Immature natural killer cell (primary cell): ENCODE data around the gene RBMXL2. TPM values are rescaled to one million over a fixed set of nuclear protein-coding genes. Genes with fewer than 3 reads are reported as not detected.

ENCODE experiments used
- DNase-seq, 3 donors: peaks; one replicate each; pipeline ENCODE4 v3.0.0; 2022; ENCODE audit warnings: mixed read lengths in 1 of 3
- H3K27ac Mint-ChIP-seq, 6 donors: one replicate each; pipeline ENCODE4 v1.8.0; 2020; ENCODE audit warnings: mixed read lengths in 6 of 6, mild to moderate bottlenecking in 5 of 6, inconsistent platforms in 4 of 6, moderate library complexity in 3 of 6
- H3K27me3 Mint-ChIP-seq, 3 donors: one replicate each; pipeline ENCODE4 v1.8.0; 2020 to 2021; ENCODE audit warnings: low read depth in 3 of 3, mild to moderate bottlenecking in 3 of 3, mixed read lengths in 3 of 3, moderate library complexity in 3 of 3, inconsistent platforms in 1 of 3
- H3K36me3 Mint-ChIP-seq, 3 donors: one replicate each; pipeline ENCODE4 v1.8.0; 2020; ENCODE audit warnings: mixed read lengths in 3 of 3, inconsistent platforms in 2 of 3, mild to moderate bottlenecking in 2 of 3
- H3K4me1 Mint-ChIP-seq, 2 donors: one replicate each; pipeline ENCODE4 v1.8.0; 2020; ENCODE audit warnings: inconsistent platforms in 2 of 2, mild to moderate bottlenecking in 2 of 2, mixed read lengths in 2 of 2, moderate library complexity in 1 of 2
- H3K4me3 Mint-ChIP-seq, 5 donors: one replicate each; pipeline ENCODE4 v1.8.0; 2020; ENCODE audit warnings: mild to moderate bottlenecking in 5 of 5, mixed read lengths in 5 of 5, inconsistent platforms in 3 of 5, moderate library complexity in 3 of 5
- H3K9me3 Mint-ChIP-seq, 6 donors: one replicate each; pipeline ENCODE4 v1.8.0; 2020; ENCODE audit warnings: mild to moderate bottlenecking in 6 of 6, mixed read lengths in 6 of 6, inconsistent platforms in 4 of 6, moderate library complexity in 3 of 6
- polyA plus RNA-seq, 3 donors: library from polyadenylated mRNA; unstranded; fragments of 300-500 nt; fragmentation: Illumina TruSeq; gene quantifications; one replicate each; pipeline ENCODE4 v1.2.3, GENCODE V29; 2021

RBMXL2 gene
- not detected for polyA plus RNA-seq

GRCh38 chr11:7088921-7089320, at the start of gene RBMXL2:
Gene RBMXL2, plus strand, starts transcription at chr11:7088998. Its CDS starts 123 bp downstream, at chr11:7089121.
- peaks cover 0 to 7% (median 6%) of the 10 kb centered on the region in 3 donors for H3K27me3 Mint-ChIP-seq
- no peak within 1 kb of the TSS for H3K4me3 Mint-ChIP-seq

DNA sequence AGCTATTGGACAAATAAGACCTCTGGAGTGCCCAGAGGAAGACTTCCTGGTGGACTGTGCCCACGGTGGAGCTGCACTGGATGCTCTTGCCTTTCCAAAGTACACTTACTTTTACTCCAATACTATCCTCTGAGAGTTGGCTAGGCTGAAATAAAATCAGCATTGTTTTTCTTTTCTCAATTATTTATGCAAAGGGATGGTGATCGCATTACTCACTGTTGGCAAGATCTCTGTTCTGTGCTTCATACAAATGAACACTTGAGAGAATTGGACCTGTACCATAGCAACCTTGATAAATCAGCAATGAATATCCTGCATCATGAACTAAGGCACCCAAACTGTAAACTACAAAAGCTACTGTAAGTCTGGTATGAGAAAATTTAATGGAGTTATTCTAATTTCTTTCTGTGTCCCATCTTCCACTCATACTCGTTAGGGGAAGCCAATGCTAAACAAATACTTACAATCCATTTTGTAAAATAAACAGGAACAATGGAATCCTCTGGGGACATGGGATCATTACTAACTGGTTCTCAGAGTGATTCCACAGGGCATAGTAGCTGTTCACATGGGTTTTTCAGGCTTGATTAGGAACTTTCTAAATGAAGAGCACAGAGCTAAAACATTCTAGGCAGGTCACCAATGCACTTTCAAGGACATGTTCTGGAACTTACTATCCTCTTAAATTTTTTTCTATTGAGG, 42.2 kb upstream of the RBMXL2 start:
- H3K4me3 Mint-ChIP-seq, result no peak overlapping the region
- H3K4me1 Mint-ChIP-seq, result no peaks in the 10 kb centered on the region
- H3K36me3 Mint-ChIP-seq, result no peaks in the 10 kb centered on the region
- no peaks in the 10 kb centered on the region for H3K9me3 Mint-ChIP-seq
- DNase-seq, result no peak
- peaks cover 0 to 2% (median under 1%) of the 10 kb centered on the region in 3 donors for H3K27me3 Mint-ChIP-seq
- H3K27ac Mint-ChIP-seq, result no peak overlapping the region

More at GRCh38 chr11:7088921-7089320, at the start of gene RBMXL2:
- Mint-ChIP-seq H3K36me3 (no peaks in the 10 kb centered on the region), H3K4me1 (no peaks in the 10 kb centered on the region), H3K9me3 (no peaks in the 10 kb centered on the region), H3K27ac (no peak within 1 kb of the TSS)
- DNase-seq, result no peak

DNA sequence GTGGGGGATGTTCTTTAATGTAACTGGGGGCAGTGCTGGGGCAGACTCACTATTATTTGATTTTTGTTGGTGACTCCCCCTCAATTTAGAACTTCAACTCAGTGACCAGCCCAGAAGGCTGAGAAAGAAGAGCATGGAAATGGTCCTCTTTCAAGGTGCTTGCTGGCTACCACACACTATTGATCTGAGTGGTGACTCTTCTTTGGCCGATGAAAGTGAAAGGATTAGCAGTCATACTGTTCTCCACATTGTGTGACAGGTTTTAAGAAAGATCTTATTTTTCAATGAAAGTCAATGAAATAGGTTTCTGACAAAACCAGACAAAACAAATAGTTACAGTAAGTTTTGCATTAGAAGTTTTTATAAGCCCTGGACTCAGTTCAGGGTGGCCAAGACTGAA, 38.6 kb upstream of the RBMXL2 start:
- Mint-ChIP-seq H3K36me3 (no peaks in the 10 kb centered on the region), H3K27ac (no peak overlapping the region), H3K4me3 (no peak overlapping the region), H3K4me1 (no peaks in the 10 kb centered on the region), H3K27me3 (peaks cover 0 to 8% (median 2%) of the 10 kb centered on the region in 3 donors), H3K9me3 (no peaks in the 10 kb centered on the region)
- no peak for DNase-seq

GRCh38 chr11:7056828-7057513, 31.8 kb upstream of the RBMXL2 start:
- no peak overlapping the region for H3K4me3 Mint-ChIP-seq
- H3K27me3 Mint-ChIP-seq, result peaks cover 0 to 7% (median 2%) of the 10 kb centered on the region in 3 donors
- no peaks in the 10 kb centered on the region for H3K4me1 Mint-ChIP-seq
- H3K27ac Mint-ChIP-seq, result no peak overlapping the region
- no peak for DNase-seq
- H3K36me3 Mint-ChIP-seq, result no peaks in the 10 kb centered on the region
- no peaks in the 10 kb centered on the region for H3K9me3 Mint-ChIP-seq

- H3K9me3 Mint-ChIP-seq, result no peaks in the 10 kb centered on the region
- DNase-seq, result no peak
- no peak overlapping the region for H3K4me3 Mint-ChIP-seq
- no peaks in the 10 kb centered on the region for H3K4me1 Mint-ChIP-seq
- H3K36me3 Mint-ChIP-seq, result no peaks in the 10 kb centered on the region
- no peak overlapping the region for H3K27ac Mint-ChIP-seq
- peaks cover 0 to 7% (median 0%) of the 10 kb centered on the region in 3 donors for H3K27me3 Mint-ChIP-seq
Observed at GRCh38 chr11:7057641-7058040, 31.2 kb upstream of the RBMXL2 start.

- Mint-ChIP-seq H3K4me3 (no peak overlapping the region), H3K27ac (no peak overlapping the region), H3K36me3 (no peaks in the 10 kb centered on the region), H3K4me1 (no peaks in the 10 kb centered on the region), H3K27me3 (peaks cover 0 to 2% (median 0%) of the 10 kb centered on the region in 3 donors), H3K9me3 (no peaks in the 10 kb centered on the region)
- DNase-seq, result no peak
Observed at GRCh38 chr11:7060868-7061267, 27.9 kb upstream of the RBMXL2 start.

DNA sequence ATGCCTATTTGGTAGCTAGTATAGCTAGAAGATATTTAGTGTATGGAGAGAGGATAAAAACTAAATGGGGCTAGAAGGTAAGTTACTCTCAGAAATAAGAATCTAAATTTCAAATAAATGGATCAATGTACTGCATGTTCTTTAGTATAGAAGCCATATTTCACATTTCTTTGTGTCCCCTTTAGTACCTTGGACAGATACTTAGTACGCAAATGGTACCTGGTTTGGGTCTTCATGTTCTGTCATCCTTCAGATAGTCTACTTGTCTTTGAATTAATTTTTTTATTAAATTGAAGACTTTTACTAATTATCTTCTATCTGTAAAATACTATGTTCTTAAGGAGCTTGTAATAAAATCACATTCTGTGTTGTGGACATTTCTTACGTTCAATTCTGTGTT, 26.3 kb upstream of the RBMXL2 start:
- H3K4me3 Mint-ChIP-seq, result no peak overlapping the region
- no peaks in the 10 kb centered on the region for H3K27me3 Mint-ChIP-seq
- no peak for DNase-seq
- H3K36me3 Mint-ChIP-seq, result no peaks in the 10 kb centered on the region
- H3K4me1 Mint-ChIP-seq, result no peaks in the 10 kb centered on the region
- H3K27ac Mint-ChIP-seq, result no peak overlapping the region
- H3K9me3 Mint-ChIP-seq, result peaks cover 0 to 2% (median 0%) of the 10 kb centered on the region in 6 donors

DNA sequence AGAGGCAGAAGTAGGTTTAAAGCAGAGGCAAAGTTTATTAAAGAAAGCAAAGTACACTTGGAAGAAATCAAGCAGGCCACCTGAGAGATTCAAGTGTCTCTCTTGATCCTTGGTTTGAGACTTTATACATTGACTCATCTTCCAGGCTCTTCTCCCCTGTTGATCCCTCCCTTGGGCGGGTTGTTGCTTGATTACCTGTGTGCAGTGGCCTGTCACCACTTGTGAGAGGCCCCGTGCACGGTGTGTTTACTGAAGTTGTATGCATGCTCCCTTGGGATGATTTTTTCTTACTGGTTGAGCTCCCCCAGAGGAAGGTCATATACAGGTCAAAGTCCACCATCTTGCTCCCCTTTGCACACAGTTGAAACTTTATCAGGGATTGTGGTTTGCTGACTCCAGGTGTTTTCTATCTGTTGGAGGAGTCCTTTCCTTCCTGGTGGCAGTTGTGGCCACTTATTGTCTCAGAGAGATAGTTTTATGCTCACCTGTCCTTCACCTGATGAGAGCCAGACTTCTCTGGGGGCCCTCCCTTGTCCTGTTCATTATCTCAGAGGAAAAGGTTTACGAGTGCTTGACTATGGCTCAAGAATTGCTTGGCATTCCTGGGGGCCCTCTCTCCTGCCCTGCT, 16.3 kb upstream of the RBMXL2 start:
- Mint-ChIP-seq H3K36me3 (no peaks in the 10 kb centered on the region), H3K4me1 (no peaks in the 10 kb centered on the region), H3K4me3 (no peak overlapping the region), H3K27ac (no peak overlapping the region), H3K27me3 (peaks cover 0 to 2% (median 2%) of the 10 kb centered on the region in 3 donors), H3K9me3 (peaks cover 0 to 2% (median 0%) of the 10 kb centered on the region in 6 donors)
- DNase-seq, result no peak

DNA sequence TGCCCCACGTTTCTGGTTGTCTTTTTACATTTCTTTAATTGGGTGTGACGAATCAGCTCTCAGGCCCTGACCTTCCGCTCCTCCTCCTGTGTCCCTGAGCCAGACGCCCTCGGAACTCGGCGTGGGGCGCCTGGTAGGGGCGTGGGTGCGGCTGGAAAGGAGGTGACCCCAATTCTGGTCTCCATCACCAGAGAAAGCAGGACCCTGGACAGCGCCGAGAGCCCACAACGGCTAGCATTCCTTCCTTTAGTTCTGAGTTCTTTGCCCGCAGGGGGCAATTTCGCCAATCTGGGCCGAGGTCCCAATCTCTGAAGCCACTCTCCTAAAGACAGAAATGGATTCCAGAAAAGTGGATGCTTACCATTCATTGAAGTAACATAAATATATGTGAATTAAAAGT, 11.7 kb upstream of the RBMXL2 start:
- H3K4me3 Mint-ChIP-seq, result no peak overlapping the region
- H3K36me3 Mint-ChIP-seq, result no peaks in the 10 kb centered on the region
- peaks cover 0 to 2% (median 0%) of the 10 kb centered on the region in 6 donors for H3K9me3 Mint-ChIP-seq
- no peak overlapping the region for H3K27ac Mint-ChIP-seq
- no peak for DNase-seq
- no peaks in the 10 kb centered on the region for H3K4me1 Mint-ChIP-seq
- H3K27me3 Mint-ChIP-seq, result peaks cover 0 to 4% (median 2%) of the 10 kb centered on the region in 3 donors

DNA sequence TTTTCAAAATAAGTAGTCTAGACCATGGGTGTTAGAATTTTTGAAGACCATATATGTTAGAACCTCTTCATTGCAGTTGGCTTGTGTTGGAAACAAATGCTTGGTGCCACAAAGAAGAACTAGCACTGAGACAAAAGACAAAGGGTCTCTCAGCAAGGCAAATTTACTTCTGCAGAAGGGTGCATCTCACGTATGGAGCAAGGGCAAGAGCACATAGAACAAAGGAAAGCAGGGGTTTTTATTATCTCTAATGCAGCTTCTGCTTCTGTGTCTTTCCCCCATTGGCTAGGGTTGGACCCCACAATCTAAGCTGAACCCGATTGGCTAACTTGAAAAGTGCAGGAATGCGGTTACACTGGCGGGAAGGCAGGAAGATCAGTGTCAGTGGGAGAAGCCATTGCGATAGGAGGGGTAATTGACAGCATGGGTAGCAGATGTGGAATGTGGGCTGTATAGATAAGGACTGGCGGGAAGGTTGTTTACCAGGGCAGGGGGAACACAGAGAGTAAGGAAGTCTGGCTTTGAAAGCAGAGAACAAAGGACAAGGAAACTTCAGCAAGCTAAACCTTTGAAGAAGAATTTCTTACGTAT, 9.2 kb upstream of the RBMXL2 start:
- DNase-seq, result no peak
- no peaks in the 10 kb centered on the region for H3K36me3 Mint-ChIP-seq
- peaks cover 0 to 2% (median 0%) of the 10 kb centered on the region in 6 donors for H3K9me3 Mint-ChIP-seq
- no peak overlapping the region for H3K4me3 Mint-ChIP-seq
- no peak overlapping the region for H3K27ac Mint-ChIP-seq
- H3K4me1 Mint-ChIP-seq, result no peaks in the 10 kb centered on the region
- peaks cover 0 to 4% (median 2%) of the 10 kb centered on the region in 3 donors for H3K27me3 Mint-ChIP-seq

DNA sequence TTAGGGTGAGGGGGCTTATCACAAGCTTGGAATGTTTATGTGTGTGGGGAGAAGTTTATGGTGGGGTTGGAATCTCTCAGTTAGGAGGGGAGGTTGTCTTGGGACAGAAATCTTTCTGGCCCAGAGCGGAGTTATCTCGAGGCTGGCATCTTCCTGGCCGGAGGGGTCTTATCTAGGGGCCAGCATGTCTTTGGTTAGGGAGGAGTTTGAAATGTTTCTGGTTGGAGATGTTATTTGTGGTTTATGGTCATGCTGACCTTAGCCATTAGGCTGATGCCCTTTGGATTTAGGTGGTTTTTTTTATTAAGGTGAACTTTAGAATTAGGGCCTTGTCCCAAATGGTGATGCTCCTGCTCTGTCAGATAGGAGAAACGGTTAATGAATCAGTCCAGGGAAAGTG, 7.9 kb upstream of the RBMXL2 start:
- H3K9me3 Mint-ChIP-seq, result peaks cover 0 to 2% (median 0%) of the 10 kb centered on the region in 6 donors
- no peak overlapping the region for H3K4me3 Mint-ChIP-seq
- H3K27me3 Mint-ChIP-seq, result peaks cover 0 to 4% (median 2%) of the 10 kb centered on the region in 3 donors
- H3K4me1 Mint-ChIP-seq, result no peaks in the 10 kb centered on the region
- no peaks in the 10 kb centered on the region for H3K36me3 Mint-ChIP-seq
- H3K27ac Mint-ChIP-seq, result no peak overlapping the region
- no peak for DNase-seq

GRCh38 chr11:7081441-7081840, 7.4 kb upstream of the RBMXL2 start:
- no peaks in the 10 kb centered on the region for H3K36me3 Mint-ChIP-seq
- peaks cover 0 to 3% (median 3%) of the 10 kb centered on the region in 3 donors for H3K27me3 Mint-ChIP-seq
- no peak overlapping the region for H3K4me3 Mint-ChIP-seq
- H3K9me3 Mint-ChIP-seq, result peaks cover 0 to 1% (median 0%) of the 10 kb centered on the region in 6 donors
- no peak for DNase-seq
- no peak overlapping the region for H3K27ac Mint-ChIP-seq
- no peaks in the 10 kb centered on the region for H3K4me1 Mint-ChIP-seq

GRCh38 chr11:7089328-7090251, 792 bp downstream of the RBMXL2 start:
- no peak for DNase-seq
- Mint-ChIP-seq H3K4me3 (no peak overlapping the region), H3K27me3 (peaks cover 0 to 7% (median 6%) of the 10 kb centered on the region in 3 donors), H3K4me1 (no peaks in the 10 kb centered on the region), H3K36me3 (no peaks in the 10 kb centered on the region), H3K9me3 (no peaks in the 10 kb centered on the region), H3K27ac (no peak overlapping the region)
